Mesodermal cell (in vitro differentiated cells): ENCODE results near the gene PSMD1.
"Not testable (repeated sequence)": the region's sequence is repeated elsewhere in the genome, so short reads cannot be mapped to it uniquely, and the experiment has no call there.

Source experiments
- H3K27ac ChIP-seq: 2 replicates; pipeline ENCODE4 v1.7.0; 2013; ENCODE audit warnings: mild to moderate bottlenecking, low read depth, low read length, moderate library complexity; ENCODE audit not compliant: severe bottlenecking
- H3K36me3 ChIP-seq: 2 replicates; pipeline ENCODE4 v1.7.1; 2013; ENCODE audit warnings: mild to moderate bottlenecking, low read length, moderate library complexity; ENCODE audit not compliant: control insufficient read depth, insufficient read depth
- H3K4me1 ChIP-seq: one replicate; pipeline ENCODE4 v1.7.1; 2013; ENCODE audit warnings: mild to moderate bottlenecking, low read length; ENCODE audit not compliant: insufficient read depth, control insufficient read depth, poor library complexity, severe bottlenecking
- H3K4me3 ChIP-seq: 2 replicates; pipeline ENCODE4 v1.7.0; 2013; ENCODE audit warnings: low read length, control low read depth, mild to moderate bottlenecking; ENCODE audit not compliant: insufficient read depth, poor library complexity, severe bottlenecking; ENCODE audit errors: extremely low read depth
- H3K9me3 ChIP-seq: 2 replicates; pipeline ENCODE4 v1.7.1; 2013; ENCODE audit warnings: mild to moderate bottlenecking, low read length, moderate library complexity; ENCODE audit not compliant: control insufficient read depth
- WGBS, 2 experiments: methylation state at CpG; one replicate each; pipeline ENCODE4 v1.1.5; 2013; ENCODE audit warnings: missing lambda C conversion rate in 2 of 2; ENCODE audit not compliant: insufficient coverage in 2 of 2; 5-methylcytosine and 5-hydroxymethylcytosine counted together

Gene PSMD1

DNA sequence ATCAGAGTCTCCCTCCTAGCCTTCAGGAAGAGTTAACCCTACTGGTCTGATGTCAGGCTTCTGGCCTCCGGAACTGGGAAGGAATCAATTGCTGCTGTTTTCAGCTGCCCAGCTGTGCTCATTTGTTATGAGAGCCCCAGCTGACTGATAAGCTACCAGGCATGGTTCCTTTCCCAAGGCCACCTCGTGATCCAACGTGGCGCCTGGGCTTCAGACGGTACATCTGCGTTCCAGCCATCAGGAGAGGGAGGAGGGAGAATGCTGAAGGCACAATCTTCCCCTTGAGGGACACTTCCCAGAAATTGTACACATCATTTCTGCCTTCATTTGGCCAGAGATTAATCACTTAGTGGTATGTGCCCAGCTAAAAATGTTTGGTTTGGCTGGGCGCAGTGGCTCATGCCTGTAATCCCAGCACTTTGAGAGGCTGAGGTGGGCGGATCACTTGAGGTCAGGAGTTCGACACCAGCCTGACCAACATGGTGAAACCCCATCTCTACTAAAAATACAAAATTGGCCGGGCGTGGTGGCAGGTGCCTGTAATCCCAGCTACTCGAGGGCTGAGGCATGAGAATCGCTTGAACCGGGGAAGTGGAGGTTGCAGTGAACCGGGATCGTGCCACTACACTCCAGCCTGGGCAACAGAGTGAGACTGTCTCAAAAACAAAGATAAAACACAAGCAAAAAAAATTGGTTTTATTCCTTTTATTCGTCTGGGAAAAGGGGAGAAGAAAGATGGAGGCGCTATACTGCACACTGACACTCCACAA, 131.3 kb downstream of the PSMD1 start:
- Histone ChIP-seq H3K27ac (no peak overlapping the region), H3K4me1 (peaks cover 8% of the 10 kb centered on the region), H3K36me3 (no peaks in the 10 kb centered on the region), H3K4me3 (no peak overlapping the region), H3K9me3 (no peaks in the 10 kb centered on the region)
- WGBS, 2 experiments: 90 to 94% methylated on average over 11 to 14 of the region's 18 CpGs

DNA sequence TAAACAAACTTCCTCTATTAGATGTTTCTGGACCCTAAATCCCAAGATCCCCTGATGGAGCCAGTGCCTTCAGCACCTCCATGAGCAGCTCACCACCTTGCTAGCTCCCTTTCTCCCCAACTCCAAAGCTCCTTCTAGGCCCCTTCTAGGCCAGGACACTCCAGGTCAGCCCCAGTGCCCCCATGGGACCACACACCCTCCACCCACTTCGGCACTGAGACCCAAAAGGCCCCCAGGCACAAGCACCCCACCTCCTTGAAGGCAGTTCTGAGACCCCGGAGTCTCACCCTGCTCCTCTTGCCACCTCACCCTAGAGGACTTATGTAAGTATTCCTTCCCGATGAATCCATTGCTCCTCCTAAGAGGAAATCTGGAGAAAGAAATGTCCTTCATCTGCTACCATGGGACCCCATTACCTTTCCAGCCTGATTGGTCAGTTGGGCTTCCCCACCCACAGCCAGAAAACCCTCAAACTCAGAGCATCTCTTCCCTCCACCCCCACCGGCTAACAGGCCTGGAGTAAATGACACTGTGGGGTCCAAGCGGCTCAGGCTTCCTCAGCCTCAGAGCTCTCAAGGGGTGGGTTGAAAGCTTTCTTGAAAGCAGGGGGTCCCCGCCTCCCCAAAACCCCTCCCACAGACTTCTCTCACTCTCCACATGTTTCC, 132.0 kb downstream of the PSMD1 start:
- H3K36me3 ChIP-seq: no peaks in the 10 kb centered on the region
- peaks cover 8% of the 10 kb centered on the region for H3K4me1 ChIP-seq
- H3K4me3 ChIP-seq: no peak overlapping the region
- WGBS, 2 experiments: 67 to 100% methylated on average over 1 to 2 of the region's 6 CpGs
- H3K9me3 ChIP-seq: no peaks in the 10 kb centered on the region
- H3K27ac ChIP-seq: no peak overlapping the region

DNA sequence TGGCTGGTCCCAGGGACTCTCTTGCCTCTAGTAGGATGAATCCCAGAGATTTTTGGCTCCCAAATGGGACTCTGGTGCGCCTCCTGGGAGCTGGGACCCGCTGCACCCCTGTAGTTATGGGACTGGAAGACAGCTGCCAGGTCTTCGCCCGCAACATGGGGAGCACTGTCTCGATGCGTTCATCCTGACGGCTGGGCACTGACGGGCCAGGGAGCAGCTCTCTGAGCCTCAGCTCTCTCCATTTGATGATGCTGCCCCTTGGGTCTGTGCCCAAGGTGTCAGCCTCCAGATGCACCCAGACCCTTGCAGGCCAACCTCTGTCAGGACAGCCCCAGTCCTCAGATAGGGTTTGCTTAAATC, 132.5 kb downstream of the PSMD1 start:
- H3K36me3 ChIP-seq: no peaks in the 10 kb centered on the region
- H3K27ac ChIP-seq: no peak overlapping the region
- H3K4me1 ChIP-seq: peaks cover 8% of the 10 kb centered on the region
- WGBS, 2 experiments: 93 to 98% methylated on average over 7 to 8 of the region's 8 CpGs
- H3K9me3 ChIP-seq: no peaks in the 10 kb centered on the region
- no peak overlapping the region for H3K4me3 ChIP-seq

DNA sequence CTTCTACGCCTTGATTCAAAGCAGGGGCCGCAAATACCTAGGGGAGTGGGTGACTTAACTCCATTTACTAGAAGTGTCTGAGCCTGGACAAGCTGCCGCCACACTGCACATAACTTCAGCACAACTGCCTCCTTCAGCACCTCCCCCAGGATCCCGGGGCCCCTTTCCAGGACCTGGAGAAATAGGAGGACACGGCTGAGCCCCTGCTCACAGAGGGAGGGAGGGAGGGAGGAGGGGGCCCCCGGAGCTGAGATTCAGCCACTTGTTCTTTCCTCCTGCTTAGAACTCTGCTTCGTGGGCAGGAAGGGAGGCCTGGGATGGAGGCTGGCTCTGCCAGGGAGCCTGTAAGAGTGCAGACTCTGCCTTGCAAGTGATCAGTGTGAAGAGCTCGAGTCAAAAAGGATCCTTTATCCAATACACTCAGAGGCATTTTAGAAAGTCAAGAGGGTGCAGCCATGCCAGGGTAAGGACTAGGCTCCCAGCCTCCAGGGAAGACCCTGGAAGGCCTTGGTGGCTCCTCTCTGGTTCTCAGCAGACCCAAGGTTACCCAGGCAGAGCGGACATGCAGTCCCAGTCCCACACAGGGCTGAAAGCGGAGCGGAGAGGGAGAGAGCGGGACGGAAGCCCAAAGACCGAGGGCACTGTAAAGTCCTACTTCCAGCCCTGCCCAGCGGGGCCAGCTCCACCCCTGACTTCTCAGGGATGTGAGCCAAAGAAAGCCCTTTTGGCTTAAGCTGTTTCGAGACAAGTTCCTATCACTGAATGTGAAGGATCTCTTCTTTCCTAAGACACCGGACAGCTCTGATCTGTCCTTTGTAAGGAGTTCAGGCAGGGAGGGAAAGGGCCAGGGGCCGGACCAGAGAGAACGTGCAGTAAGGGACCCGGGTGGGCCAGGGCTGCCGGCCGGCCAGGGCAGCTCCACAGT, 133.2 kb downstream of the PSMD1 start:
- Histone ChIP-seq H3K36me3 (no peaks in the 10 kb centered on the region), H3K9me3 (no peaks in the 10 kb centered on the region), H3K4me1 (peaks cover 8% of the 10 kb centered on the region), H3K4me3 (no peak overlapping the region), H3K27ac (peak overlapping the region; percentile 24)
- WGBS, 2 experiments: 70 to 79% methylated on average over 12 to 16 of the region's 22 CpGs

DNA sequence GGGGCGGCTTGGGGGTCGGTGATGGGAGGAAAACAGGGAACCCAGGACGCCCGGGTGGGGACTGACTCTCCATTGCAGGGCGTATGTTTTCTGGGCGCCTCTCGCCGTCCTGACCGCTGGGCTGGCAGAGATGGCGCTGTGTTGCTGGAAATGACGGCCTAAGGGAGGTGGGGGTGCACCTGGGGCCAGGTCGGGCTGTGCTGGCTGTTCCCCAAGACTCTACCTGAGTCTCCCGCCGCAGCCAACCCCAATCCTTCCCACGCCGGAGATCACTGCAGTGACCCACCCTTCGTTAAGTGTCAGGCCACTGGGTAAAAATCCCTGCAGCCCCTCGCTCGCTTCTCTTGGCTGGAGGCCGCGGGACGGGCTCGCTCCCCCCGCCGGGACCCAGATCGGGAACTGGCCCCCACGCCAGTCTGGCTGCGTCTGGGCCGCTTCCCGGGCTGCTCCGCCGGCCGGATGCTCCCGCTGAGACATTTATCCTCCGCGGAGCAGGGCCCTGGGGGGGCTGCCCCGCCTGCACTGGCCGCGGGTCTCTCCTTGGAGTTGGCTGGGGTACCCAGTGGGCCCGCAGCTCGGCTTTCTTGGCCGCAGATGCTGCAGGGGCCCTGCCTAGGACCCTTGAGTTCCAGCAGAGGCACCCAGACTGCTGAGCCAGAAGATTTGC, 134.0 kb downstream of the PSMD1 start:
- Histone ChIP-seq H3K36me3 (no peaks in the 10 kb centered on the region), H3K4me3 (no peak overlapping the region), H3K9me3 (no peaks in the 10 kb centered on the region), H3K27ac (peak overlapping the region; percentile 24), H3K4me1 (peaks cover 8% of the 10 kb centered on the region)
- 44 to 53% methylated on average over 24 to 42 of the region's 42 CpGs for WGBS, 2 experiments

DNA sequence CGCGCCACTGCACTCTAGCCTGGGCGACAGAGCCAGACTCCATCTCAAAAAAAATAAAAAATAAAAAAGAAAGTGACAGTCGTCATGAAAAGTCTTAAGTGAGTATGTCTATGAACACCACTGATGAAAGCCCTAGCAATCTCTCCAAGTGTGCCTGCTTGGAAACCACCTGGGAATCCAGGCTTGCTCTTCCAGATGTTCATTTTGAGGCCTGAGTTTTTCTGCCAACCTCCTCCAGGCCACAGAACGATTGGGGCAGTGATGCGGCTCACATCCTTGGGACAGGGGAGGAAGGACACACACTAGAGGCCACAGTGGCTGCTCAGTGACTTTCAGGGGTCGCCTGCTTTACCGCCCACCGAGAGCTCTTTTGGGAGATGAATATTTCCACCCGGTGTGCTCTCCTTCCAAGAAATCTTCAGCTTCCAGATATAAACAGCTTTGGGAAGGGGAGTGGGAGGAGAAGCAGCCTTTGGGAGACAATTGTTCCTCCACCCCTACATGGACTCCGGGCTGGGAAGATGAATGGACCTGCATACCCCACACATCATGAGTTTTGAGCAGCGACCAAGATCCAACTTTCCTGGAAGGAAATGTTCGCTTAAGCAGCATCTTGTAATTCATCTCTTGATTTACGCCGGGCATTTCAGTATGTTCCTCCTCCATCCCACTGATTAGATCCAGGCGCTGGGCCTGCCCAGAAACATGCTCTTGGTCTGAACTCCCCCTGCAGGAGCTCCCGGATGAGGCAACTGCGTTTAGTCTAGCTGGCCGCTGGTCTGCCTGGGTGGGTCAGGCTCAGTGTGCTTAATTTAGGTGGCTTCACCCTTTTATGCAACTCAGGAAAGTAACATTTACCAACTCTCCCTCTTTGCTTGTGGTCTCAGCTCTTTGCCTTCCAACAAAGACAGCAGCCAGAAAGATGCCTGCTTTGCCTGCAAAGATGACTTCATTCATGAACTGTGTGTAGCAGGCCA, 135.5 kb downstream of the PSMD1 start:
- Histone ChIP-seq H3K4me1 (peaks cover 8% of the 10 kb centered on the region), H3K9me3 (peaks cover 7% of the 10 kb centered on the region), H3K36me3 (no peaks in the 10 kb centered on the region), H3K27ac (no peak overlapping the region), H3K4me3 (no peak overlapping the region)
- WGBS, 2 experiments: 57 to 75% methylated on average over 11 to 12 of the region's 19 CpGs

DNA sequence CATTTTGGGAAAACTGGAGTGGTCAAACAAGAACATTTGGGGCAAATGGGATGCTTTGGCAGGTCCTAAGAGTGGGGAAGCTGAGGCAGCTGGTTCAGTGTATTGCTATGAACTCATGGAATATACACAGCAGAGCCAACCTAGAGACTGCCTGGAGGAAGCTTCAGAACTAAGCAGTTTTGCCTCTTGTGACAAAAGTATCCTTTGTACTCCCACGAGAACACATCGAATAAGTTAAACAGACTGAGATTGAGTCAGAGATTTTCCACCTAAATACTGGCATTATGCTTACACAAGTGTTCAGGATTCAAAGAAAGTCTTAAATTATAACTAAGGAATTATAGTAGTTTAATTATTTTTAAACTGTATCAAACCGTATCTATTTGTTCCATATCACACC, 136.5 kb downstream of the PSMD1 start:
- no peaks in the 10 kb centered on the region for H3K36me3 ChIP-seq
- H3K9me3 ChIP-seq: peaks cover 7% of the 10 kb centered on the region
- no peak overlapping the region for H3K27ac ChIP-seq
- 100% methylated on average over 1 of the region's 3 CpGs; no CpG with 5 or more reads in 1 of the 2 experiments for WGBS, 2 experiments
- H3K4me1 ChIP-seq: peaks cover 8% of the 10 kb centered on the region
- no peak overlapping the region for H3K4me3 ChIP-seq

DNA sequence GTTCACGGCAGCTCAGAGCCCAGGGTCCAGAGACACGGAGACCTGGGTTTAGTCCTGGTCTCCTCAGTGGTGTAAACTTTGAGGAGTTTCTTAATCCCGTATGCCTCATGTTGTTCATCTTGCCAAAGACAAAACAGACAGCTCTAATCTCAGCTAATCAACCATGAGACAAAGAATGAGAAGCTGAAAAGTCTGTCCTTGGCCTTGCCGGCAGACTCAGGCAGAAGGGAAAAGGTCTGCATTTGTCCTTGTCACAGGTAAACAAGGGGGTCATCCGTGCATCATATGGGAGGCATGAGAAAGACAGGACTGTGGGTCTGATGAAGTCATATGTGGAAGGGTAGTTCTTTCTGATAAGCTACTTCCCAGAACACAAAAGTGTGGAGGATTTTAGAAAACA, 139.9 kb downstream of the PSMD1 start:
- H3K36me3 ChIP-seq: no peaks in the 10 kb centered on the region
- H3K4me3 ChIP-seq: no peak overlapping the region
- peaks cover 7% of the 10 kb centered on the region for H3K9me3 ChIP-seq
- H3K27ac ChIP-seq: no peak overlapping the region
- WGBS, 2 experiments: 83 to 100% methylated on average over 2 to 5 of the region's 5 CpGs
- peaks cover 12% of the 10 kb centered on the region for H3K4me1 ChIP-seq

DNA sequence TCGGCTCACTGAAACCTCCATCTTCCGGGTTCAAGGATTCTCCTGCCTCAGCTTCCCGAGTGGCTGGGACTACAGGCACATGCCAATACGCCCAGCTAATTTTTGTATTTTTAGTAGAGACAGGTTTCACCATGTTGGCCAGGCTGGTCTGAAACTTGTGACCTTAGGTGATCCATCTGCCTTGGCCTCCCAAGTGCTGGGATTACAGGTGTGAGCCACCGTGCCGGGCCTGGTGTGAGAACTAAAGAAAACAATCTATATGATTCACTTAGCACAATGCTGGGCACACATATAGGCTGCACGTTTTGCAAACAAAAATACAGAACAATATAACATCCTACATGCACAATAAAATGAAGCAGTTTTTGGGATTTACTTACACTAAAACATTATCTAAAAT, 140.5 kb downstream of the PSMD1 start:
- 76 to 97% methylated on average over 4 to 6 of the region's 7 CpGs for WGBS, 2 experiments
- H3K27ac ChIP-seq, H3K9me3 ChIP-seq, H3K4me3 ChIP-seq, H3K36me3 ChIP-seq: not testable (repeated sequence)
- H3K4me1 ChIP-seq: peaks cover 12% of the 10 kb centered on the region
